ENCODE measurements around the gene UNC5B.
"Not testable (repeated sequence)": the region's sequence is repeated elsewhere in the genome, so short reads cannot be mapped to it uniquely, and the experiment has no call there.

Gene UNC5B

DNA sequence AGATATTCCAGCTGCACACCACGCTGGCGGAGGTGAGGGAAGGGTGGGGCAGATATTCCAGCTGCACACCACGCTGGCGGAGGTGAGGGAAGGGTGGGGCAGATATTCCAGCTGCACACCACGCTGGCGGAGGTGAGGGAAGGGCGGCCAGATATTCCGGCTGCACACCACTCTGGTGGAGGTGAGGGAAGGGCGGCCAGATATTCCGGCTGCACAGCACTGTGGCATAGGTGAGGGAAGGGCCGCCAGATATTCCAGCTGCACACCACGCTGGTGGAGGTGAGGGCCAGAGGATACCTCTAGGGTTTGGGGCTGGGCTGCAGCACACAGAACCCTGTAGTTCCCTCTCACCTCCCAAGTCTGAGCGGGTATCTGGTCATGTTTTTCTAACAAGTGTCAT, 84.4 kb downstream of the UNC5B start:
- DNase-seq (ENCODE audit: low read depth in 2 of 2), result not testable (repeated sequence)

- DNase-seq (ENCODE audit: low read depth in 2 of 2), result no peak
These were observed 85.0 kb downstream of the UNC5B start for GRCh38 chr10:71297343-71297742.

DNA sequence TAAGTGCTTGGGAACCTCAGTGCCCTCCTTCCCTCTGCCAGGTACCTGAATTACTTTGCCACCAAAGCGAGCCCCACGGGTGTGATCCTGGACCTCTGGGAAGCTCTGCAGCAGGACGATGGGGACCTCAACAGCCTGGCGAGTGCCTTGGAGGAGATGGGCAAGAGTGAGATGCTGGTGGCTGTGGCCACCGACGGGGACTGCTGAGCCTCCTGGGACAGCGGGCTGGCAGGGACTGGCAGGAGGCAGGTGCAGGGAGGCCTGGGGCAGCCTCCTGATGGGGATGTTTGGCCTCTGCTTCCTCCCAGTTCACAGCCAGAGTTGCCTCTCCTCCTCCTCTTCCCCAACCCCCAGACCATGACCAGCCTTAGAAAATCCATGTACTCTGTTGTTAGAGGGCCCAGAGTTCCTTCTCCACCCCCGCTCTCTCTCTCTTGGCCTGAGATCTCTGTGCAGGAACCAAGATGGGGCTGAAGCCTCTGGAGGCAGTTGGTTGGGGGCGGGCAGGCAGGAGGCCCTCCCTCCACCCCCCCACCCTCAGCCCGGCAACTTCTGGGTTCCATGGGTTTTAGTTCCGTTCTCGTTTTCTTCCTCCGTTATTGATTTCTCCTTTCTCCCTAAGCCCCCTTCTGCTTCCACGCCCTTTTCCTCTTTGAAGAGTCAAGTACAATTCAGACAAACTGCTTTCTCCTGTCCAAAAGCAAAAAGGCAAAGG, 86.9 kb downstream of the UNC5B start:
- no peak for DNase-seq (ENCODE audit: low read depth in 2 of 2)

DNA sequence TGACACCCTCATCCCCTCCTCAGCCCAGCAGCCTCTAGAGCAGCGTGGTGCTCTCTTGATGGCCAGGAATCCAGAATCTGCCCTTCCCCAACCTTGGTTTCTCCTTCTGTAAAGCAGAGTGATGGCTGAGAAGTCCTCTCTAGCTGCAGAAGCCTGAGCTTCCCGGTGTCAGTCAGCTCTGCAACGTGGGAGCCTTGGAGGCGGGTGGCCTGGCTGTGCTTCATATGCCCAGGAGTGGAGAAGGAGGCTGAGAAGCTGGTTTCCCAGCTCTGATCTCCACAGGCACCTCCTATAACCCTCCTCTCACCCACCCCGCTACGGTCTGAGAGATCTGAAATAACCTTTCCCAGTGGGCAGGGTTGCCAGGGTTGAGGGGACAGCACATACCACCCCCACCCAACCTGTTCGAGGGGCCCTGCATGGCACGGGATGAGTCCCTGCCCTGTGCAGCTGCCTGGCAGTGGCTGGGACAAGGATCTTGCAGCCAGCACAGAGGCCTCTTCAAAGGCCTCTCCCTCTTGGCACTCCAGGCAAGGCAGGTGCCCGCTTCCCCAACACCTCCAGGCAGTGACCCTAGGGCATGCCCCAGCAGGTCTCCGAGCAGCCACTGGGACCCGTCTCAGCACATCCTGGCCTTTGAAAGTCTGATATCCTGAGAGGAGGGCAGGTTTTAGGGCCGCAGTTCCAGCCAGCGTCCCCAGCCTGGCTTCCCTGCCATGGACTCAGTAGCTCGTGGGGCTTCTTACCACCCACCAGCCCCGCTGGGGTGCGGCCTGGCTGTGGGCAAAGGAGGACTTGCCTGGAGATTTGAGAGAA, 88.4 kb downstream of the UNC5B start:
- no peak for DNase-seq (ENCODE audit: low read depth in 2 of 2)

GRCh38 chr10:71301371-71301916, 89.1 kb downstream of the UNC5B start:
- no peak for DNase-seq (ENCODE audit: low read depth in 2 of 2)

DNA sequence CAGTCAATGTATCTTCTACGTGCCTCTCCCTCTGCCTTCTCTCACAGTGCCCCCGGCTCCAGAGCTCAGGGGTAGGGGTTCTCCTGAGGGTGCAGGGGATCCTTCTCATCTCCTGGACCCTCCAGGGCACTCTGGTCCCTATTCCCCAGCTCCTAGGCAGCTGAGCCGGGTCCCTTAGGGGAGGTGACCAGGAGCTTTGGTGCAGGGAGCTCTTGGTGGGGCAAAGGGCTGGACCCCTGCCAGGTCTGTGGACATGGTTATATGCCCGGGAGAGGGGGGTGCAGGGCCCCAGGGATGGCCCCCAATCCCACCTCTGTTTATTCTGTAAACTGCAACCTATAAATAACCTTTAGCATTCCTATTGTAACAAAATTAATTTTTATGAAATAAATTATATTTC, 90.1 kb downstream of the UNC5B start:
- DNase-seq (ENCODE audit: low read depth in 2 of 2), result no peak

DNA sequence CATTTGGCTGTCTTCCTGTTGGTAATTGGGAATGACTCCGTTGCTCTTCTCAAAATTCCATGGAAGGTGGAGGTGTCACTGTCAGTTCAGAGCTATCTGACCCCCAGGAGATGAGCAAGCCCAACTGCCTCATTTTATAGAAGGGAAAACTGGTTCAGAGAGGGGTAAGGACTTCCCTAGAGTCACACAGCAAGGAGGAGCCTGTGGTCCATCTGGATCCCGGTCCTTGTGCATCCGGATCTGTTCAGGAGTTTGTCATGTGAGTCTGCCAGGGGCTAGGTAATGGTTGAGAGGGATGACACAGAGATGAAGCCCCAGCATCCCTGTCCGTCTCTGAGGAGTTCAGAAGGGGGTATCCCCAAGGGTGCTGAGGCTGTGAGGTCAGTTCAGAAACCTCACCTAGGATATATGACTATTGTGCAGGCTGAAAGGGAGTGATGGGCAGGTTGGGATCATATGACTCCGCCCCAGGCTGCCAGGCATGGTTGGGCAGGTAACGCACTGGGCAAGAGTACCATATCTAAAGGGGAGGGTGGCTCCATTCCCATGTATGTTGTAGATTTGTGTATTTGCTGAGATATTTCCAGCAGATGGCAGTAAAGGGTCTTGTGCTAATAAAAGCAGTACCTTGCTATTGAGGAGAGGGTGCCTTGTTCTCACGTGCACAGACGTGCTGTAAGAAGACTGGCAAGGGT, 90.7 kb downstream of the UNC5B start:
- DNase-seq (ENCODE audit: low read depth in 2 of 2), result no peak

DNA sequence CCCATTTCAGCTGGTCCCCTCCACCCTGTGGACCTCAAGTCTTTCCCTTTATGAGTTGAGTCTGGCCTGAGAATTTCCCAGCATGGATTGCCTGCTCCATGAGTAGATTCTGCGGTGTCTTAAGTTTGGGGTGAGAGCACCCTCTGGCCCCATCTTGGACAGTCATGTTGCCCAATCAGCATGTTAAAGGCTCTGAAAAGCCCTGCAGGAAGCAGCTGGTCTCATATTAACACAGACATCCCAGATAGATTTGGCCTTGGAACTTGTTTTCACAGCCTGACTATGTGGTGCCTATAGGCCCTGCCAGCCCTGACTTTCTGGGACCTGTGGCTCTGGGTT, 91.2 kb downstream of the UNC5B start:
- no peak for DNase-seq (ENCODE audit: low read depth in 2 of 2)

DNA sequence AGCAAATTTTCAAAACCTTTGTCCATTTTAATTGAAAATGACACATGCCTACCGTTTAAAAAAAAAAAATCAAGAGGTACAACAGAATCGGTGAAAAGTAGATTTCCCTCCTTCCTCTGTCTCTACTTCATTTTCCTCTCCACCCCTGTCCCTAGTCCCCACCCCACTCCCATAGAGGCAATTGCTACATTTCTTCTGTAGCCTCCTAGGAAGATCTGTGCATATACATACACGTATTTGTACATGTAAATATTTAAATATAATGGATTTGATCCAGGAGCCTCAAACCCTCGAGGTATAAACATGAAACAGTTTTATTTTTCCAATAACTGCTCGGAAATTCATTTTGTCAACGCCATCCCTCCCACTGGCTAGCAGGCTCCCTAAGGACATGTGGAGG, 92.5 kb downstream of the UNC5B start:
- DNase-seq (ENCODE audit: low read depth in 2 of 2), result no peak

DNA sequence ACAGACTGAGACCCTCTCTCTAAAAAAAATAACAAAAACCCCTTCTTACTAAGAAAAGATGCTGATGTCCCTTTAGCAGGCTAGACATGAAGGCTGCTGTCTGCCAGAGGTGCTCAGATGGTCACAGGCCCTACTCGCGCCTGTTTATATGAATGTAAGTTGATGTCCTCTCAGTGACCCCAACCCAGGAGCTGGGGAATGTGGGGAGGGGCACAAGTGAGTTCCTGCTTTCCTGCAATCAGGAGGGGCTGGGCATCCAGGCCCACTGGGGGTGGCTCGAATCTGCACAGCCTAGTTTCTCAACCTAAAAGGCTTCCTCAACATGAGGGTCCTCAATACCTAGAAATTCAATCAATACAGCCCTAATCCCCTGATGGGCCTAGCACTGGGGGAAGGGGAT, 94.6 kb downstream of the UNC5B start:
- no peak for DNase-seq (ENCODE audit: low read depth in 2 of 2)

GRCh38 chr10:71307469-71308085, 95.2 kb downstream of the UNC5B start:
- no peak for DNase-seq (ENCODE audit: low read depth in 2 of 2)

DNA sequence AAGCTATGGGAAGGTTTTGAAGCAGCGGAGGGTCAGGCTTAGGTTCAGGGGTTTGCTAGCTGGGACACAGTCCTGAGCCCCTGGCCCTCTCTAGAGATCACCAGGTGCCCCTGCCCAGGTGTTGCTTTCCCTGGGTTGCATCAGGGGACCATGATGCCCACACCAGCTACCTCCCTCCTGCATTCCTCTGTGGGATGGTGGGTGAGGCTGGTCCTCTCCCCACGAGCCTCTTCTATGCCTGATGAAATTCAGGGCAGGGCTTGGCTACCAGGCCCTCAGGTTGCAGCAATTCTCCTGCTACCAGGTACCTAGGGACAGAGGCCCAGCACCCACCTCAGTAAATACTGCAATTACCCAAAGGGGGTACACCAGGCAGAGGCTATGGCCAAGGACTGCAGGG, 95.9 kb downstream of the UNC5B start:
- no peak for DNase-seq (ENCODE audit: low read depth in 2 of 2)

DNA sequence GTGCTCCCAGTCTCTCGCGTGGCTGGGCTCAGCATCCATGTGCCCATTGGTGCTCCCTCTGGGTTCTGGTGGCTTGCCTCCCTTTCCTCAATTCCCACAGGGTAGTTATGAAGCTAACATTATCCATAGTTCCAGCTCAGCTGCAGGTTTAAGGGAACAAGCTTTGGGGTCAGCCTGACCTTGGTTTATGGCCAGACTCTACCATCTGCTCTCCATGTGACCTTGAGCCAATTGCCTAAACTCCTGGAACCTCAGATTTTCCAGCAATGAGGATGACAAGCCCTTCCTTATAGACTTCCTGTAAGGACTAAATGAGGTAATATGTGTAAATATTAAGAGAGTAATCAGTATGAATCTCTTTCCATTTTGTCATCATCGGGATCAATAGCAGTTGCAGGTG, 96.6 kb downstream of the UNC5B start:
- DNase-seq (ENCODE audit: low read depth in 2 of 2), result no peak

DNA sequence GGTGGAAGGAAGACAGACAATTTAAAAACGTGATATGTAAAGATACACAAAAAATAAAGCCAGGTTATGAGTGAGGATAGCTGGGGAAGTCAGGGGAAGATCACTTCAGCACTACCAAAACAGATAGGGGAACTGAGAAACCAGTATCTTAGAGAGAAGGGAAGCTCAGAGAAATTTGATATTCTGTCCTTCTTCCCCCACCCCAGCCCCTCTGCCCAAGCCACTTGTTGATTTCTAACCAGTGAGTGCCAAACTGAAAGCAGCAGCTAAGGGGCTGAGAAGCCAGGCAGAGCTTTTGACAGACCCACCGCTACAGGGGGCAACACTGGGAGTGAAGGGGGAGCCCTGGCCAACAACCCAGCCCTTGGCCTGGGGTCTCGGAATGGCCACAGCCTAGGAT, 97.5 kb downstream of the UNC5B start:
- DNase-seq (ENCODE audit: low read depth in 2 of 2), result no peak

GRCh38 chr10:71312220-71312619, 99.8 kb downstream of the UNC5B start:
- DNase-seq (ENCODE audit: low read depth in 2 of 2), result no peak

- DNase-seq (ENCODE audit: low read depth in 2 of 2), result no peak
These were observed 100.7 kb downstream of the UNC5B start for GRCh38 chr10:71312811-71313789.

- DNase-seq (ENCODE audit: low read depth in 2 of 2), result peak; percentile 50
These were observed 101.8 kb downstream of the UNC5B start for GRCh38 chr10:71314028-71314693.

- DNase-seq (ENCODE audit: low read depth in 2 of 2), result no peak
These were observed 102.4 kb downstream of the UNC5B start for GRCh38 chr10:71314694-71315225.

DNA sequence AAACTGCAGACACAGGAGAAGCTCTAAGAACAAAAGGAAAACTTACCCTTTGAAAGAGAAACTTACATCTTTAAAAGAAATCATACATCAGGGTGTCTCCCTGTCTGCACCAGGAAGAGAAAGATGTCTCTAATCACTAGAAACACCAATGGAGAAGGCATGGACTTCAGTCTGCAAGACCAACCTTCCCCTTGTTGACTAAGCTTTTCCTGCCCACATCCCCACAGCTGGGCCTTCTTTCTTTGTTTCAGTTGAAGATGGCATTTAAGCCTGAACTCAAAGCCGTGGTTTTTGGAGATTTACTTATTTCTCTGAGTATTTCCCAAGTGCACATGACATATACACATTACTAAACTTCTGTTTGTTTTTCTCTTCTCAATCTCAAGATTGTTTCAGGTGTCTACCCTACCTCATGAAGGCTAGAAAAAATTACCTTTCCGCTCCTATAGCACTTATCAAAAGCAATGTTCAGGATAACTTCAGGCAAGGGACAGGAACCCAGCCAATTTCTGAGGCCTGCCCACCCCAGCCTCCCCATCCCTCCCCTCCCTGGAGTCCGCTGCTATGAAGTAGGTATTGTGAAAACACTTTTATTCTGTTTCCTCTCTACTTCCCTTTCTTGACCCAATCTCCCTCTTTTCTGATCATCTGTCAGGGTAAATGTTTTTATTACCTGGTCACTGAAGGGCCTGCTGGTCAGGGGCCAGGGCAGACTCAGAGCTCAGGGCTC, 103.9 kb downstream of the UNC5B start:
- DNase-seq (ENCODE audit: low read depth in 2 of 2), result no peak

All from stimulated activated CD4-positive, alpha-beta T cell treated with anti-CD3 and anti-CD28 coated beads, Interleukin-1b, Interleukin-23, amount 100 ng/mL, for 4 hours (primary cell).